ENCODE data around the gene SATB2.

The SATB2 gene

DNA sequence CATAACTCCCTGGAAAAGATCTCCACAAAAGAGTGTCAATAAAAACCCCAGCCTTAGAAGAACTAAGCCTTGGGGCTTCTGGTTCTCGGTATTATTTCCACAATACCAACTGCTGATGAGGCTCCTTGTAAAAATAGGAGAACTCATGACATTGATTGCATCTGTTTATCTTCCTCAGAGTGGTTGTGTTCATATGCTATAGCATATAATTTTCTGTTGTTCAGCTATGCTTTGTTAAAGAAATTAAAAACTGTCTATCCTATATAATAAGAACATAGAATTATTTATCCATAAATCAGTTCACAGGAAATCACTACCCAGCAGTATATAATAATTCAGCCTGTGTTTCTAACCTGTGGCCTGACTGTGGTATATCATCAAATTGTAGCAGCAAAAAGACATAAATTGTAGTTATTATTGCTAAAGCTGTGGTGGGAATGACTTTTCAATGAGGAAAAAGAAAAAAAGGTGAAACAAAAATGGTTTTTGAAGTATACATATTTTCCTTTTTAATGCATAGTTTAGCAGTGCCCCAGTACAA is 68.9 kb downstream of the SATB2 start:
- no peak for DNase-seq

DNA sequence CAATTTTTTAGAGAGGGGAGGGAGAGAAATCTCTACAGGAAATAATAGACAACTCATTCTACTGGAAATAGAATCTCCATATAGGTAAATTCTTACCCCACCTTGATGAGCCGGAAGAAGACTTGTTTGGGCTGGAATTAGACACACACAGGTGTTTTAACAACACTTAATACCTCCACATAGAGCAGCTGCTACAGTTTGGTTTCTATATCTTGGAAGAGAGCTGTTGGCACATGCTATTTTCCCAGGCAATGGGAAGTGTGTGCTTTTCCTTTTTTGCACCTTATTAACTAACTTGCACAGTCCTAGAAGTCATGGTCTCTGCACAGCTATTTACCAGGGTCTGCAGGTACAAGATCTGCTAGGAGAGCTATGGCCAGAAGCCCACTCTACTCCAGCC is 73.7 kb downstream of the SATB2 start:
- DNase-seq, result no peak

DNA sequence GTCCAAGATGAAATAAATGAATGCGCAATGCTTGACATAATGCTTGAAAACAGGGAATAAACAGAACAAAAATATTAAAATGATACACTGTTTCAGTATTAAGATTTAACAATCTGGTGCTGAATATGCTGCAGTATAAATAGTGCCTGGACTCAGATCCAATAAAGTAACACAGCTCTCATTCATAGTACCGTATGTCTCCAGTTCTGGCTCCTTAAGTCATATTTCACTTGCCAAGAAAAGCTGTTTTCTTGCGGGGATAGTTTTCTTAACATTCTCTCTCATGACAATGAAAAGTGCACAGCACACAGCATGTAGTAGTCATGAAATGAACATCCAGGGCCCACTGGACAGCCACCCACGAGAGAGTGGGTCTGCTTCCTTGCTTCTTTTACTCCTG is 74.7 kb downstream of the SATB2 start:
- no peak for DNase-seq

- no peak for DNase-seq
These were observed 75.6 kb downstream of the SATB2 start for GRCh38 chr2:199382091-199382490.

DNA sequence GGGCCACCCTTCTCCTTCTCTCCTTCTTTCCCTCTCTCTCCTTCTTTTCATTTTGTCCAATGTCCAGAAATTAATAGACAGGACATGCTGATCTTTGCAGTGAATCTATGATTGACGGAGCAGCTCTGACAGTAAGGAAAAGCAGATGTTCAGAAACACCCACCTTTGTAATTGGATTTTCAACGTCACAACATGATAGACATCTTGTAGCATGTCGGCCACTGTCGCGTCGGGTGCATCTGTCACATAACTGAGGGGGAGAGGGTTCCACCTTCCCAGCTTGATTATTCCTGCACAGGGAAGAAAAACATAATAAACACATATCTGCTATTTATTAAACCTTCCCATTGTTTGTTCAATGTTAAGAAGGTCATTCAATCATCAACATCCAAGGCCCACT is 76.2 kb downstream of the SATB2 start:
- DNase-seq, result no peak

- DNase-seq, result no peak
These were observed 78.6 kb downstream of the SATB2 start for GRCh38 chr2:199378948-199379650.

GRCh38 chr2:199370150-199370780 is 87.5 kb downstream of the SATB2 start:
- DNase-seq, result no peak

GRCh38 chr2:199366406-199366805 is 91.3 kb downstream of the SATB2 start:
- DNase-seq, result no peak

GRCh38 chr2:199364153-199364552 is 93.6 kb downstream of the SATB2 start:
- no peak for DNase-seq

- no peak for DNase-seq
These were observed 101.3 kb downstream of the SATB2 start for GRCh38 chr2:199356412-199356811.

GRCh38 chr2:199348871-199349270 is 108.9 kb downstream of the SATB2 start:
- no peak for DNase-seq

GRCh38 chr2:199344012-199344411 is 113.7 kb downstream of the SATB2 start:
- no peak for DNase-seq

- no peak for DNase-seq
These were observed 115.4 kb downstream of the SATB2 start for GRCh38 chr2:199342334-199342733.

GRCh38 chr2:199341123-199341522 is 116.6 kb downstream of the SATB2 start:
- DNase-seq, result peak in 1 of 2 experiments; percentile 7

DNA sequence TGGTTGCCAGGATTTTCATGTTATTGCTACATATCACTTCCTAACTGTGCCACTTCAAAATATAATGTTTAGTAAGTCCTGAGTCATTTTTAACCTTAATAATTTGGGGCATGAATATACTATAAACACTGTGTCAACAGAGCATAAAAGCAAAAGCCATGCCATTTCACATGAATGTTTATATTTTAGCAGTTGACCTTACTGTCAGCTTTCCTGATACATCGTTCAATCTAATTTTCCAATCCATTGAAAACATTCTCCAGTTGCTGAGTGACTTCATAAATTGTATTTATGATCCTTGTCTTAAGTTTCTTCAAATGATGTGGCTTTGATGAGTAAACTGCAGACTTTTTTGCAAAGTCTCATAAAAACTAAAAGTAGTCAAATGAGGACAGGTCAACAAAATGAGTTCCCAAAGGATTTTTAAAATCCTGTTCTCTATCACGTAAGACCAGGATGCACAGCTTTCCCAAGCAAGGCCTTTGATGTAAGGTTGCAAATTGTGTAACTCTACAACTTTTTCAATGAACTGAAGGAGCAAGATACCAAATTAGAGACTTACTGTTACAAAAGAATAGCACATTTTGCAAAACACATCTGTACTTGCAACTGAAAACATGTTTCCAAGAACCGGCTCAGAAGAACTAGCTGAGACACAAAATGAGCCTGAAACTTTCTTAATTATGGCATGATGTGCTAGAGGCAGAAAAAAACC is 117.7 kb downstream of the SATB2 start:
- DNase-seq, result no peak

DNA sequence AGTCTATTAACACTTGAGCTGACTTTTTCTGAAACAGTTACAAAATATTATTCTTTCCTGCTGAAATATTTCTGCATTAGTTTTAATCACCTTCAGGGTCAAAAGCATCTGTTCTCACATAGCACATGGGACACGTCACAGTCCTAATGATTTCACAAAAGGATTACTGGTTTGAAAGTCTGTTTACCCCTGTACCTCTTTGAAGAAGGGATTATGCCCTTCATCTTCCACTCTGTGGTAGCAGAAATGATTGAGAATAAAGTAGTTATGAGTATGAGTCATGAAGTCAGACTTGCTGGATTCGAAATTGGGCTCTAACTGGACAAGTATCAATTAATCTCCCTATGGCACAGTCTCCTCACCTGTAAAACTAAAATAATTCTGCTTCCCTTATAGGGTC is 121.2 kb downstream of the SATB2 start:
- no peak for DNase-seq

DNA sequence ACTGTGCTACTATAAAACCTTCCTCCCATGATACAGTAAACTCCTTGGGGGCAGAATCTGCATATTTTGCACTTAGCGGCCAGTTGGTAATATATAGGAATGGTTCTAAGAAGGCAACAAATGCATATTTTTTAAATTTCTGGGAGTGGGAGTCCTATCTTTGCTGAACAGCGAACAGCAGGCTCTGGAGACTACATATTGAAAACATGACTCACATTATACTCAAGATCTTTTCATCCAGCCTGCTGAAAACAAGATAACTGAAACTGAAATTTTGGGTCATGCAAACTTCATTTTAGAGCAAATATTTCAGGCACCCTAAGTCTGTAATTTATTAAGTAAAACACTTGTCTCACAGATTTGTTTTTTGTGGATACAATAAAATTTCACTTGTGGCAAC is 122.2 kb downstream of the SATB2 start:
- DNase-seq, result no peak

DNA sequence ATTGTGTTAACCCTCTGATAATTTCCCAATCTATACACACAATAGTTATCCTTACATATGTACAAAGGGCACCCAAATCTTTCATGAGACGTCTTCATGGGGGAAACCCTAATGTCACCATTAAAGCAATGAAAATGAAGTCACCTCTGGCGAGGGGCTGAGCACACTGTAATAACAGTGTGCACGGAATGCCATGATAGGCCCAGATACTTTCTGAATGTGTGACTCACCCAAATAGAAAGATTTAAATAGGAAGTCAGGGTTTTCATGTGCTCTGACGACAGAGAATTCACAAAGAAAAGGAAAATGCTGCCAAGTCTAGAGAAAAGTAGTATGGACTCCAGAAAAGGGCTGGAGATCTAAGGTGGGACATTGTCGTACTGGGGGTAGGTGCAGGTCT is 128.3 kb downstream of the SATB2 start:
- no peak for DNase-seq

DNA sequence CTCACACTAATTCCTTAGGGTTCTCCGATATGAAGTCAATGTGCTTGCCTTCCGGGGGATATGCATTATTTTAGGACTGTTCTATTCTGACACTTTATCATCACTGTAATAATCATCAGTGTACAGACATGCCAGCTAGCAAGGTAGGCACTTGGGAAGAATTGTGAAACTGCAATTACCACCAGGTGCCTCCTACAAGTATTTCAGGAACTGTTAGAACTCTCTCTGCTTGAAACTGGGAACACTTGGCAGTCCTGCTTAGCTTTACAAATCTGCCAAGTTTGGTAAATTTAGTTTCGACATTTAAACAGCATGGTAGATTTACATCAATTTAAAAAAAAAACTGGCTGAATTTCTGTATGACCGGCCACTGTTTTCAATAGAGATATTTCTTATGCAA is 128.7 kb downstream of the SATB2 start:
- no peak for DNase-seq

GRCh38 chr2:199325881-199326280 is 131.9 kb downstream of the SATB2 start:
- no peak for DNase-seq

GRCh38 chr2:199322151-199322550 is 135.6 kb downstream of the SATB2 start:
- no peak for DNase-seq

DNA sequence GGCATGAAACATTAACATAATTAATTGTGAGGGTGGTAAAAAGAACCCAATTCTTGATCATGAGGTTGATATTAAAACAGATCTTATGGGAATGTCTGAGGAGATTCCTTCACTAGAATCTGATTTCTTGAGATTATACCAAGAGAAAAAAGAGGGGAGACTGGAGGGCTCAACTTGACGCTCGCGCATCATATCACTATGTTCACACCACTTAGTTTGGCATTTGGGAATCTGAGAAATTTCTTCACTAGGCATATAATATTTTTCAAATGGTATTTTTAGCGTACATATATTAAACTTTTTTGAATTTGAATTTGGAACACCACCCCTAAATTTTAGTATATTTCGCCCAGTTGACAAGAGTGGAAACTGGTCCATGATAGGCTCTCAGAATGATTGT is 140.1 kb downstream of the SATB2 start:
- no peak for DNase-seq

GRCh38 chr2:199316851-199317250 is 140.9 kb downstream of the SATB2 start:
- no peak for DNase-seq
